Astrocyte (in vitro differentiated cells and primary cell): ENCODE results near the gene IYD.

Experiments used
- CTCF ChIP-seq: IDR thresholded peaks from 2 replicates; pipeline ENCODE4 v1.5.1; 2011; ENCODE audit warnings: low read depth, mild to moderate bottlenecking, inconsistent platforms, low read length, moderate library complexity; ENCODE audit not compliant: insufficient read depth
- EZH2 ChIP-seq: IDR thresholded peaks from 2 replicates; pipeline ENCODE4 v1.6.1; 2012; ENCODE audit warnings: mild to moderate bottlenecking, low read length, inconsistent platforms; ENCODE audit not compliant: insufficient read depth

- TF ChIP-seq CTCF (no peak), EZH2 (no peak)
Measured at GRCh38 chr6:150349546-150349945, 19.3 kb upstream of the IYD start.
